COLO829 (cell line): ENCODE measurements around the gene PPP6R2.
A peak's percentile ranks its signal among the peaks of the same experiment; 100 is the strongest.

Source experiments
- DNase-seq: peaks from one replicate; pipeline ENCODE4 v3.0.0; 2012; ENCODE audit warnings: low spot score

Gene PPP6R2

GRCh38 chr22:50471197-50471847 lies 128.2 kb downstream of the PPP6R2 start:
- DNase-seq: no peak

- DNase-seq: no peak
These were observed 128.8 kb downstream of the PPP6R2 start for GRCh38 chr22:50471962-50472361.

GRCh38 chr22:50473088-50473487 lies 130.0 kb downstream of the PPP6R2 start:
- DNase-seq: peak; percentile 32

GRCh38 chr22:50473855-50474671 lies 130.9 kb downstream of the PPP6R2 start:
- DNase-seq: no peak

GRCh38 chr22:50474710-50475651 lies 131.9 kb downstream of the PPP6R2 start, which contains the start of gene SBF1:
Gene SBF1, minus strand, starts transcription at chr22:50475035. Its CDS starts 195 bp downstream, at chr22:50474840.
- peak; percentile 98 for DNase-seq

- DNase-seq: no peak
These were observed 132.5 kb downstream of the PPP6R2 start for GRCh38 chr22:50475652-50476002.

GRCh38 chr22:50476868-50477267 lies 133.7 kb downstream of the PPP6R2 start:
- DNase-seq: no peak

GRCh38 chr22:50477923-50478322 lies 134.8 kb downstream of the PPP6R2 start:
- no peak for DNase-seq

- DNase-seq: no peak
These were observed 136.6 kb downstream of the PPP6R2 start for GRCh38 chr22:50479721-50480120.

GRCh38 chr22:50481045-50481439 lies 137.9 kb downstream of the PPP6R2 start:
- DNase-seq: no peak

- no peak for DNase-seq
These were observed 138.4 kb downstream of the PPP6R2 start, which contains the start of gene ADM2 for GRCh38 chr22:50481440-50482106. Gene ADM2, plus strand, starts transcription at chr22:50481543. Its CDS starts 305 bp downstream, at chr22:50481848.

GRCh38 chr22:50482107-50483074 lies 139.3 kb downstream of the PPP6R2 start:
- DNase-seq: no peak

GRCh38 chr22:50483106-50483505 lies 140.0 kb downstream of the PPP6R2 start:
- no peak for DNase-seq

- DNase-seq: no peak
These were observed 140.4 kb downstream of the PPP6R2 start for GRCh38 chr22:50483556-50483955.

- no peak for DNase-seq
These were observed 141.1 kb downstream of the PPP6R2 start for GRCh38 chr22:50483977-50484853.

- DNase-seq: no peak
These were observed 142.3 kb downstream of the PPP6R2 start for GRCh38 chr22:50485221-50486131.

GRCh38 chr22:50486561-50487289 lies 143.6 kb downstream of the PPP6R2 start, which contains the start of gene MIOX:
Gene MIOX, plus strand, starts transcription at chr22:50486859. Its CDS starts 39 bp downstream, at chr22:50486898.
- no peak for DNase-seq
